ENCODE results near the gene OR5D14. TPM values are rescaled to one million over a fixed set of nuclear protein-coding genes. Genes with fewer than 3 reads are reported as not detected.

OR5D14 gene
- total RNA-seq = not detected in 2 replicates

DNA sequence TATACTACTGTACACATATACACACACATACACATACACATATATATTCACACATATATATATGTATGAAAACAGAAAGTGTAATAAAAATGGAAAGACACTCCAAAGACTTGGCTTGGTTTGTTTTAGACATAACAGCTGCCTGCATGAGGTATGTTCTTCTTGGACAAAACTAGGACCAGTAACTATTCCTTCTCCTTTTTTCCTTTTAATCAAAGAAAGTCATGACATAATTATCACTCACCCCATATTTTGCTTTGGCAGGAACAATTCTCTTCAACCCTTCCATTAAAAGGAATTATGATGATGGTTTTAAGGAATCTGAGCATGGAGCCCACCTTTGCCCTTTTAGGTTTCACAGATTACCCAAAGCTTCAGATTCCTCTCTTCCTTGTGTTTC is at the start of gene OR5D14:
TSS of gene OR5D14 (plus strand) at position 301 of the 400 bp plus-strand sequence. CDS start at position 301, 0 bp downstream.

GRCh38 chr11:55773138-55773537 is 22.2 kb upstream of the OR5D14 start, which contains the start of gene OR5D13:
Gene OR5D13, plus strand, starts transcription at chr11:55773438. Its CDS starts 0 bp downstream, at chr11:55773438.

GRCh38 chr11:55811067-55811466 is 15.7 kb downstream of the OR5D14 start, which contains the start of gene OR5L1:
Gene OR5L1, plus strand, starts transcription at chr11:55811367. Its CDS starts 100 bp downstream, at chr11:55811467.

DNA sequence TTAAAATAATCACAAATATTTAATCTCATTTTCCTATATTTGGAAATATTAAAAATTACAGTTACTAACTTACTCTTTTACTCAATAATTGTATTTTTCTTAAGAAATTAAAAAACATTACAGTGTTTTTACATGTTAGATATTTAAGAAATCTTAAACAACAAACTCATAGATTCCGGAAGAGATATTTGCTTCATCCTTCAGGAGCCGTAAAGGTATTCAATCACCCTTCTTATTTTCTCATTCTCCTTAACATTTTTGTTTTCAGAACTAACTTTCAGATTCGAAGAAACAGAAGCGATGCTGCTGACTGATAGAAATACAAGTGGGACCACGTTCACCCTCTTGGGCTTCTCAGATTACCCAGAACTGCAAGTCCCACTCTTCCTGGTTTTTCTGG is 24.0 kb downstream of the OR5D14 start, which contains the start of gene OR5D18:
TSS of gene OR5D18 (plus strand) at position 301 of the 400 bp plus-strand sequence. CDS start at position 301, 0 bp downstream.

GRCh38 chr11:55826919-55827318 is 31.6 kb downstream of the OR5D14 start, which contains the start of gene OR5L2:
Gene OR5L2, plus strand, starts transcription at chr11:55827219. Its CDS starts 0 bp downstream, at chr11:55827219.

GRCh38 chr11:55838452-55838851 is 43.1 kb downstream of the OR5D14 start, which contains the start of gene OR5D16:
Gene OR5D16, plus strand, starts transcription at chr11:55838752. Its CDS starts 0 bp downstream, at chr11:55838752.

Other genes with a start within 250 kb of the OR5D14 start
- gene OR4C15, start 241.1 kb upstream of the OR5D14 start, total RNA-seq = not detected in 2 replicates
- gene OR4C16, start 223.4 kb upstream of the OR5D14 start, total RNA-seq = not detected in 2 replicates
- not detected in 2 replicates for gene OR4C11, start 187.9 kb upstream of the OR5D14 start, total RNA-seq
- not detected in 2 replicates for gene OR4P4, start 160.4 kb upstream of the OR5D14 start, total RNA-seq
- not detected in 2 replicates for gene OR4S2, start 147.2 kb upstream of the OR5D14 start, total RNA-seq
- gene OR4C6, start 133.4 kb upstream of the OR5D14 start, total RNA-seq = not detected in 2 replicates
- gene OR5D13, start 22.1 kb upstream of the OR5D14 start, total RNA-seq = not detected in 2 replicates
- not detected in 2 replicates for gene OR5L1, start 15.8 kb downstream of the OR5D14 start, total RNA-seq
- not detected in 2 replicates for gene OR5D18, start 24.1 kb downstream of the OR5D14 start, total RNA-seq
- not detected in 2 replicates for gene OR5L2, start 31.7 kb downstream of the OR5D14 start, total RNA-seq
- gene OR5D16, start 43.2 kb downstream of the OR5D14 start, total RNA-seq = not detected in 2 replicates
- gene TRIM51, start 87.7 kb downstream of the OR5D14 start, total RNA-seq = not detected in 2 replicates
- gene OR5W2, start 119.0 kb downstream of the OR5D14 start, total RNA-seq = not detected in 2 replicates
- not detected in 2 replicates for gene OR5I1, start 140.8 kb downstream of the OR5D14 start, total RNA-seq
- gene OR10AG1, start 174.4 kb downstream of the OR5D14 start, total RNA-seq = not detected in 2 replicates
- gene OR5F1, start 199.1 kb downstream of the OR5D14 start, total RNA-seq = not detected in 2 replicates
- not detected in 2 replicates for gene OR5AS1, start 232.1 kb downstream of the OR5D14 start, total RNA-seq